ENCODE results near the gene SPACA7.
"Not testable (repeated sequence)": the region's sequence is repeated elsewhere in the genome, so short reads cannot be mapped to it uniquely, and the experiment has no call there.

Gene SPACA7

GRCh38 chr13:112431734-112432133 lies 55.6 kb downstream of the SPACA7 start:
- DNase-seq = no peak

- not testable (repeated sequence) for DNase-seq
Observed at GRCh38 chr13:112432734-112433133, 56.6 kb downstream of the SPACA7 start.

GRCh38 chr13:112433517-112433916 lies 57.4 kb downstream of the SPACA7 start:
- not testable (repeated sequence) for DNase-seq

GRCh38 chr13:112434032-112434431 lies 57.9 kb downstream of the SPACA7 start:
- DNase-seq = no peak

GRCh38 chr13:112434937-112435523 lies 58.9 kb downstream of the SPACA7 start:
- no peak for DNase-seq

- no peak for DNase-seq
Observed at GRCh38 chr13:112435973-112436372, 59.8 kb downstream of the SPACA7 start.

GRCh38 chr13:112438094-112438493 lies 61.9 kb downstream of the SPACA7 start:
- DNase-seq = no peak

- no peak for DNase-seq
Observed at GRCh38 chr13:112438515-112438914, 62.4 kb downstream of the SPACA7 start.

GRCh38 chr13:112441226-112441625 lies 65.1 kb downstream of the SPACA7 start:
- DNase-seq = no peak

GRCh38 chr13:112441779-112442310 lies 65.7 kb downstream of the SPACA7 start:
- DNase-seq = no peak

- peak; percentile 15 for DNase-seq
Observed at GRCh38 chr13:112442483-112443090, 66.4 kb downstream of the SPACA7 start.

- DNase-seq = no peak
Observed at GRCh38 chr13:112443191-112443994, 67.2 kb downstream of the SPACA7 start.

GRCh38 chr13:112443995-112444311 lies 67.8 kb downstream of the SPACA7 start:
- peak; percentile 64 for DNase-seq

GRCh38 chr13:112444416-112445399 lies 68.6 kb downstream of the SPACA7 start:
- no peak for DNase-seq

GRCh38 chr13:112445411-112446271 lies 69.5 kb downstream of the SPACA7 start:
- DNase-seq = no peak

- DNase-seq = no peak
Observed at GRCh38 chr13:112446347-112446861, 70.2 kb downstream of the SPACA7 start.

- no peak for DNase-seq
Observed at GRCh38 chr13:112446867-112447266, 70.7 kb downstream of the SPACA7 start.

- no peak for DNase-seq
Observed at GRCh38 chr13:112447306-112447705, 71.2 kb downstream of the SPACA7 start.

- no peak for DNase-seq
Observed at GRCh38 chr13:112447761-112448603, 71.8 kb downstream of the SPACA7 start.
